Activated CD4-positive, alpha-beta T cell treated with anti-CD3 and anti-CD28 coated beads, Interleukin-2, amount 50 U/mL, for 24 hours (primary cell): ENCODE data around the gene PROM2.

Experiments
- DNase-seq, 2 donors: peaks; one replicate each; pipeline ENCODE4 v3.0.0-alpha.2; 2020; ENCODE audit warnings: low read depth in 1 of 2, low spot score in 1 of 2

PROM2 gene

GRCh38 chr2:95305380-95306061, 31.3 kb downstream of the PROM2 start:
- DNase-seq: no peak

GRCh38 chr2:95306336-95306895, 32.2 kb downstream of the PROM2 start:
- no peak for DNase-seq

- no peak for DNase-seq
These were observed 32.8 kb downstream of the PROM2 start for GRCh38 chr2:95307036-95307435.

GRCh38 chr2:95307878-95308277, 33.6 kb downstream of the PROM2 start:
- no peak for DNase-seq

- DNase-seq: no peak
These were observed 34.3 kb downstream of the PROM2 start for GRCh38 chr2:95308426-95308990.

GRCh38 chr2:95309599-95309998, 35.4 kb downstream of the PROM2 start:
- no peak for DNase-seq

- no peak for DNase-seq
These were observed 36.0 kb downstream of the PROM2 start for GRCh38 chr2:95310216-95310615.

GRCh38 chr2:95310651-95311050, 36.4 kb downstream of the PROM2 start:
- DNase-seq: no peak

- DNase-seq: no peak
These were observed 37.7 kb downstream of the PROM2 start for GRCh38 chr2:95311815-95312542.

- no peak for DNase-seq
These were observed 38.4 kb downstream of the PROM2 start for GRCh38 chr2:95312543-95313201.

- DNase-seq: no peak
These were observed 39.3 kb downstream of the PROM2 start for GRCh38 chr2:95313296-95314131.

- no peak for DNase-seq
These were observed 40.3 kb downstream of the PROM2 start for GRCh38 chr2:95314598-95314963.

GRCh38 chr2:95314964-95315611, 40.8 kb downstream of the PROM2 start:
- no peak for DNase-seq

- DNase-seq: no peak
These were observed 41.7 kb downstream of the PROM2 start for GRCh38 chr2:95315801-95316411.

- DNase-seq: no peak
These were observed 42.3 kb downstream of the PROM2 start for GRCh38 chr2:95316466-95317122.

GRCh38 chr2:95317123-95317500, 42.9 kb downstream of the PROM2 start:
- no peak for DNase-seq

GRCh38 chr2:95317665-95318425, 43.6 kb downstream of the PROM2 start:
- DNase-seq: no peak

- DNase-seq: no peak
These were observed 44.4 kb downstream of the PROM2 start for GRCh38 chr2:95318431-95319220.
